ENCODE results near the gene NUMA1. TPM values are rescaled to one million over a fixed set of nuclear protein-coding genes. Genes with fewer than 3 reads are reported as not detected.

NUMA1 gene
- polyA plus RNA-seq, 1 donor from 2014 or later = 116 TPM

- TF ChIP-seq, protein P1, sequence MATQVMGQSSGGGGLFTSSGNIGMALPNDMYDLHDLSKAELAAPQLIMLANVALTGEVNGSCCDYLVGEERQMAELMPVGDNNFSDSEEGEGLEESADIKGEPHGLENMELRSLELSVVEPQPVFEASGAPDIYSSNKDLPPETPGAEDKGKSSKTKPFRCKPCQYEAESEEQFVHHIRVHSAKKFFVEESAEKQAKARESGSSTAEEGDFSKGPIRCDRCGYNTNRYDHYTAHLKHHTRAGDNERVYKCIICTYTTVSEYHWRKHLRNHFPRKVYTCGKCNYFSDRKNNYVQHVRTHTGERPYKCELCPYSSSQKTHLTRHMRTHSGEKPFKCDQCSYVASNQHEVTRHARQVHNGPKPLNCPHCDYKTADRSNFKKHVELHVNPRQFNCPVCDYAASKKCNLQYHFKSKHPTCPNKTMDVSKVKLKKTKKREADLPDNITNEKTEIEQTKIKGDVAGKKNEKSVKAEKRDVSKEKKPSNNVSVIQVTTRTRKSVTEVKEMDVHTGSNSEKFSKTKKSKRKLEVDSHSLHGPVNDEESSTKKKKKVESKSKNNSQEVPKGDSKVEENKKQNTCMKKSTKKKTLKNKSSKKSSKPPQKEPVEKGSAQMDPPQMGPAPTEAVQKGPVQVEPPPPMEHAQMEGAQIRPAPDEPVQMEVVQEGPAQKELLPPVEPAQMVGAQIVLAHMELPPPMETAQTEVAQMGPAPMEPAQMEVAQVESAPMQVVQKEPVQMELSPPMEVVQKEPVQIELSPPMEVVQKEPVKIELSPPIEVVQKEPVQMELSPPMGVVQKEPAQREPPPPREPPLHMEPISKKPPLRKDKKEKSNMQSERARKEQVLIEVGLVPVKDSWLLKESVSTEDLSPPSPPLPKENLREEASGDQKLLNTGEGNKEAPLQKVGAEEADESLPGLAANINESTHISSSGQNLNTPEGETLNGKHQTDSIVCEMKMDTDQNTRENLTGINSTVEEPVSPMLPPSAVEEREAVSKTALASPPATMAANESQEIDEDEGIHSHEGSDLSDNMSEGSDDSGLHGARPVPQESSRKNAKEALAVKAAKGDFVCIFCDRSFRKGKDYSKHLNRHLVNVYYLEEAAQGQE (IDR thresholded peaks at IDR 0.05; ENCODE audit: borderline replicate concordance) = no peak
- TF ChIP-seq RAD21 (conservative IDR thresholded peaks at IDR 0.05) (no peak), SMC3 (conservative IDR thresholded peaks at IDR 0.05; ENCODE audit: poor library complexity) (no peak), MXI1 (conservative IDR thresholded peaks at IDR 0.05; ENCODE audit: poor library complexity, severe bottlenecking) (no peak), EP300 (conservative IDR thresholded peaks at IDR 0.05; ENCODE audit: poor library complexity, severe bottlenecking) (no peak), EZH2 (IDR thresholded peaks at IDR 0.05; ENCODE audit: borderline replicate concordance, insufficient read depth, low read length, poor library complexity, severe bottlenecking) (no peak), POLR2AphosphoS5 (IDR thresholded peaks at IDR 0.05) (no peak), TAF1 (IDR thresholded peaks at IDR 0.05; ENCODE audit: low read depth) (no peak)
- TF ChIP-seq, protein P2, sequence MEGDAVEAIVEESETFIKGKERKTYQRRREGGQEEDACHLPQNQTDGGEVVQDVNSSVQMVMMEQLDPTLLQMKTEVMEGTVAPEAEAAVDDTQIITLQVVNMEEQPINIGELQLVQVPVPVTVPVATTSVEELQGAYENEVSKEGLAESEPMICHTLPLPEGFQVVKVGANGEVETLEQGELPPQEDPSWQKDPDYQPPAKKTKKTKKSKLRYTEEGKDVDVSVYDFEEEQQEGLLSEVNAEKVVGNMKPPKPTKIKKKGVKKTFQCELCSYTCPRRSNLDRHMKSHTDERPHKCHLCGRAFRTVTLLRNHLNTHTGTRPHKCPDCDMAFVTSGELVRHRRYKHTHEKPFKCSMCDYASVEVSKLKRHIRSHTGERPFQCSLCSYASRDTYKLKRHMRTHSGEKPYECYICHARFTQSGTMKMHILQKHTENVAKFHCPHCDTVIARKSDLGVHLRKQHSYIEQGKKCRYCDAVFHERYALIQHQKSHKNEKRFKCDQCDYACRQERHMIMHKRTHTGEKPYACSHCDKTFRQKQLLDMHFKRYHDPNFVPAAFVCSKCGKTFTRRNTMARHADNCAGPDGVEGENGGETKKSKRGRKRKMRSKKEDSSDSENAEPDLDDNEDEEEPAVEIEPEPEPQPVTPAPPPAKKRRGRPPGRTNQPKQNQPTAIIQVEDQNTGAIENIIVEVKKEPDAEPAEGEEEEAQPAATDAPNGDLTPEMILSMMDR (IDR thresholded peaks at IDR 0.05; ENCODE audit: poor library complexity, severe bottlenecking) = no peak
- no peak overlapping the region for H3K27ac ChIP-seq (ENCODE audit: low read length)
- H3K4me2 ChIP-seq (ENCODE audit: low read length) = no peak overlapping the region
- H3K9me3 ChIP-seq (ENCODE audit: low read length) = no peaks in the 10 kb centered on the region
- no peaks in the 10 kb centered on the region for H3K9me2 ChIP-seq (ENCODE audit: insufficient read depth, low read length)
- H2AFZ ChIP-seq (ENCODE audit: low read depth, low read length) = no peak overlapping the region
- H3K36me3 ChIP-seq (ENCODE audit: insufficient read depth, low read length) = no peaks in the 10 kb centered on the region
- no peaks in the 10 kb centered on the region for H3K27me3 ChIP-seq (ENCODE audit: insufficient read depth, low read depth, low read length)
- no peaks in the 10 kb centered on the region for H4K20me1 ChIP-seq (ENCODE audit: insufficient read depth)
- no peak overlapping the region for H3K9ac ChIP-seq (ENCODE audit: low read length)
- H3K4me3 ChIP-seq (ENCODE audit: low read length) = no peak overlapping the region
- H3F3A ChIP-seq (ENCODE audit: insufficient read depth, low read length, poor library complexity, severe bottlenecking) = no peaks in the 10 kb centered on the region
- H3K79me2 ChIP-seq (replicated peaks; ENCODE audit: insufficient read depth, low read length) = peaks cover 20% of the 10 kb centered on the region
Measured at GRCh38 chr11:72100009-72100408, 19.7 kb upstream of the NUMA1 start.

GRCh38 chr11:72098741-72099140 is 18.4 kb upstream of the NUMA1 start:
- no peak overlapping the region for H3K27ac ChIP-seq (ENCODE audit: low read length)
- no peaks in the 10 kb centered on the region for H3K27me3 ChIP-seq (ENCODE audit: insufficient read depth, low read depth, low read length)
- H3K4me3 ChIP-seq (ENCODE audit: low read length) = no peak overlapping the region
- no peaks in the 10 kb centered on the region for H3K9me2 ChIP-seq (ENCODE audit: insufficient read depth, low read length)
- H4K20me1 ChIP-seq (ENCODE audit: insufficient read depth) = no peaks in the 10 kb centered on the region
- no peaks in the 10 kb centered on the region for H3F3A ChIP-seq (ENCODE audit: insufficient read depth, low read length, poor library complexity, severe bottlenecking)
- H3K79me2 ChIP-seq (replicated peaks; ENCODE audit: insufficient read depth, low read length) = peaks cover 20% of the 10 kb centered on the region
- H3K9ac ChIP-seq (ENCODE audit: low read length) = no peak overlapping the region
- TF ChIP-seq POLR2AphosphoS5 (IDR thresholded peaks at IDR 0.05) (no peak), SMC3 (conservative IDR thresholded peaks at IDR 0.05; ENCODE audit: poor library complexity) (no peak), MXI1 (conservative IDR thresholded peaks at IDR 0.05; ENCODE audit: poor library complexity, severe bottlenecking) (no peak), EP300 (conservative IDR thresholded peaks at IDR 0.05; ENCODE audit: poor library complexity, severe bottlenecking) (no peak), TAF1 (IDR thresholded peaks at IDR 0.05; ENCODE audit: low read depth) (no peak), RAD21 (conservative IDR thresholded peaks at IDR 0.05) (no peak), EZH2 (IDR thresholded peaks at IDR 0.05; ENCODE audit: borderline replicate concordance, insufficient read depth, low read length, poor library complexity, severe bottlenecking) (no peak)
- TF ChIP-seq, protein P1 (IDR thresholded peaks at IDR 0.05; ENCODE audit: borderline replicate concordance) = no peak
- TF ChIP-seq, protein P2 (IDR thresholded peaks at IDR 0.05; ENCODE audit: poor library complexity, severe bottlenecking) = no peak
- no peak overlapping the region for H3K4me2 ChIP-seq (ENCODE audit: low read length)
- no peaks in the 10 kb centered on the region for H3K9me3 ChIP-seq (ENCODE audit: low read length)
- no peaks in the 10 kb centered on the region for H3K36me3 ChIP-seq (ENCODE audit: insufficient read depth, low read length)
- H2AFZ ChIP-seq (ENCODE audit: low read depth, low read length) = no peak overlapping the region
